Naive B cell (primary cell): ENCODE measurements around the gene ITSN1. TPM values are rescaled to one million over a fixed set of nuclear protein-coding genes. Genes with fewer than 3 reads are reported as not detected.
A peak's percentile ranks its signal among the peaks of the same experiment; 100 is the strongest.
"Not testable (repeated sequence)": the region's sequence is repeated elsewhere in the genome, so short reads cannot be mapped to it uniquely, and the experiment has no call there.

Experiments used
- ATAC-seq, 2 donors: fragments of 150-1000 bp; cut with Tn5 transposase; 2 replicates each; pipeline ENCODE4 v1.10.0; 2021; ENCODE audit warnings: low read depth in 2 of 2, mild to moderate bottlenecking in 2 of 2, moderate library complexity in 2 of 2
- DNase-seq: peaks from one replicate; pipeline ENCODE4 v3.0.0; 2022
- H3K27ac Mint-ChIP-seq, 6 donors: one replicate each; pipeline ENCODE4 v1.8.0; 2020 to 2022; ENCODE audit warnings: mild to moderate bottlenecking in 6 of 6, mixed read lengths in 6 of 6, moderate library complexity in 5 of 6, inconsistent platforms in 2 of 6
- H3K27me3 Mint-ChIP-seq, 3 donors: one replicate each; pipeline ENCODE4 v1.8.0; 2021 to 2022; ENCODE audit warnings: mixed read lengths in 3 of 3, mild to moderate bottlenecking in 1 of 3
- H3K36me3 Mint-ChIP-seq, 2 donors: one replicate each; pipeline ENCODE4 v1.8.0; 2020 to 2022; ENCODE audit warnings: mixed read lengths in 2 of 2, inconsistent platforms in 1 of 2, mild to moderate bottlenecking in 1 of 2
- H3K4me1 Mint-ChIP-seq, 3 donors: one replicate each; pipeline ENCODE4 v1.8.0; 2020 to 2022; ENCODE audit warnings: mixed read lengths in 3 of 3, inconsistent platforms in 1 of 3, mild to moderate bottlenecking in 1 of 3, moderate library complexity in 1 of 3
- H3K4me3 Mint-ChIP-seq, 8 donors: one replicate each; pipeline ENCODE4 v1.8.0; 2020 to 2022; ENCODE audit warnings: mild to moderate bottlenecking in 8 of 8, mixed read lengths in 8 of 8, moderate library complexity in 8 of 8, inconsistent platforms in 2 of 8
- H3K9me3 Mint-ChIP-seq, 7 donors: one replicate each; pipeline ENCODE4 v1.8.0; 2020 to 2022; ENCODE audit warnings: mixed read lengths in 7 of 7, mild to moderate bottlenecking in 5 of 7, inconsistent platforms in 2 of 7, moderate library complexity in 1 of 7
- polyA plus RNA-seq, 6 donors: library from polyadenylated mRNA; unstranded; fragments of 300-500 nt; fragmentation: Illumina TruSeq; gene quantifications; one replicate each; pipeline ENCODE4 v1.2.3, GENCODE V29; 2021; ENCODE audit warnings: low read depth in 6 of 6

The ITSN1 gene
- polyA plus RNA-seq, 6 donors from 2014 or later = 0.12 to 1.4 (median 0.60) TPM; not detected in 1

DNA sequence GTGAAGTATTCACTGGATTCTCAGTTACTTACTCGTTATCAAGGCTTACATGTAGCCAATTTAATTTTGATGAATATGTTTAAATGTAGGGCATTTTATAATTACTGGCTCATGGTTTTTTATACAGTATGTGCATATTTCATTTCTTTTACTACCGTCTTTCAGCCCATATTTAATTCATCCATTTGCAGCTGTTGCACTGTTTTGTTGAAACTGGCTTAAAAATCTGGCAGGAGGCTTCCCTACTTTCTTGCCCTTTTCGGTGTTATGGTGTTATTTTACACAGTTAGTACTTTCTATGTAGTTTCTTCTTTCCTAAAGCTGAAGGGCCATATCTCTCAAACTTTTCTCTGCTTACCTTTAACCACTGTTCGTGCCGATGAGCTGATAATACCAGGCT lies 54.2 kb downstream of the ITSN1 start:
- H3K27me3 Mint-ChIP-seq = peaks cover 5 to 6% (median 6%) of the 10 kb centered on the region in 3 donors
- H3K27ac Mint-ChIP-seq = no peak overlapping the region
- no peaks in the 10 kb centered on the region for H3K36me3 Mint-ChIP-seq
- no peaks in the 10 kb centered on the region for H3K4me1 Mint-ChIP-seq
- ATAC-seq (no peak), DNase-seq (no peak)
- no peaks in the 10 kb centered on the region for H3K9me3 Mint-ChIP-seq
- H3K4me3 Mint-ChIP-seq = no peak overlapping the region

GRCh38 chr21:33698087-33698860 lies 56.0 kb downstream of the ITSN1 start:
- Mint-ChIP-seq H3K27me3 (peaks cover 5 to 6% (median 6%) of the 10 kb centered on the region in 3 donors), H3K36me3 (no peaks in the 10 kb centered on the region), H3K9me3 (no peaks in the 10 kb centered on the region), H3K27ac (no peak overlapping the region), H3K4me3 (no peak overlapping the region), H3K4me1 (no peaks in the 10 kb centered on the region)
- no peak for ATAC-seq
- no peak for DNase-seq

DNA sequence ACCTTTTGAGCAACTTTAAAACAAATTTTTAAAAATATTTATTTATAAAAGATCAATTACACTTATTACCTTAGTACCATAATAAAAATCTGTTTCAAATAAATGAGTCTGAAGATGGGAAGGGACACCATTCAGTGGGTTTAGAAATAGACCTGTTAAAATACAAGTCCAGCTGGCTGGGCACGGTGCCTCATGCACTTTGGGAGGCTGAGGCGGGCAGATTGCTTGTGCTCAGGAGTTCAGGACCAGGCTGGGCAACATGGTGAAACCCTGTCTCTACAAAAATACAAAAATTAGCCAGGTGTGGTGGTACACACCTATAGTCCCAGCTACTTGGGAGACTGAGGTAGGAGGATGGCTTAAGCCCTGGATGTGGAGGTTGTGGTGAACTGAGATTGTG lies 57.0 kb downstream of the ITSN1 start:
- Mint-ChIP-seq H3K4me1 (no peaks in the 10 kb centered on the region), H3K27ac (no peak overlapping the region), H3K9me3 (no peaks in the 10 kb centered on the region), H3K27me3 (peaks cover 5 to 6% (median 6%) of the 10 kb centered on the region in 3 donors), H3K36me3 (no peaks in the 10 kb centered on the region), H3K4me3 (peak overlapping the region in 1 of 8 donors; percentile 33)
- no peak for ATAC-seq
- no peak for DNase-seq

- DNase-seq = no peak
- Mint-ChIP-seq H3K36me3 (no peaks in the 10 kb centered on the region), H3K27ac (no peak overlapping the region), H3K27me3 (peaks cover 5 to 6% (median 6%) of the 10 kb centered on the region in 3 donors), H3K9me3 (no peaks in the 10 kb centered on the region), H3K4me3 (no peak overlapping the region), H3K4me1 (no peaks in the 10 kb centered on the region)
- ATAC-seq = no peak
Measured at GRCh38 chr21:33700491-33700890, 58.2 kb downstream of the ITSN1 start.

DNA sequence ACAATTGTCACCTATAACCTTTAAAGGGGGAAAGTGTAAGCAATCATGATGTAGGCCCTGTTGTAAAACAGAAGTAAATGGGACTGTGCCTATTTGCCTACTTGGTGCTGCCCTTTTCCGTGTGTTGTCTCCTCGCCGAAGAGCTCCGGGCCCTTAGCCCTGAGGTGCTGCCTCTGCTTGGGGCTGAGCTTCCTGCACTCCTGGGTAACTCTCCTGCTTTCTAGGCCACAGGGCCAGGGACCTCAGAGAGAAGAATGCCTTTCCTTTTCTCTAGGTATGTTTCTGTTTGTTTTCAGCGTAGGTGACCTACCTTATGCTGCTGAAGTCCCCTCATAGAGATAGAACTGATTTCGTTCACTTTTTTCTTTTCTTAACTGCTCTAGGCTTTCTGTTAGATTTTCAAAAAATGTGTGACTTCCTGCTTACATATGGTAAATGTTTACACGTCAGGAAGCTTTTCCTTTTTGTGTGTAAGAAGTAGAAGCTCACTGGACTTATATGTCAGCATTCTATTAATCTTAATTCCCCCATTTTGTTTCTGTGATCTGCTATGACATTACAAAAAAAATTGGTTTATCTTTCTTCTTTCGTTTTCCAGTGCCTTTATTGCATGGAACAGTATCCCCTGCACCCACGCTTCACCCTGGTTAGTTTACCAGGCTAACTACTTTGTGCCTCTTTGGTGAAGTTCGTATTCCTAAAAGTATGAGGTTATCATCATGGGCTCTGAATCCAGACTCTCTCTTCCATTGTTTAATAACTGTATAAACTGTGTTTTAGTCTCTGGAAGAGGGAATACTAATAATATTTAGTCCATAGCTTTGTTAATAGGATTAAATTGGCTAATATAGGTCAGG lies 61.7 kb downstream of the ITSN1 start:
- DNase-seq = no peak
- peaks cover 5 to 6% (median 6%) of the 10 kb centered on the region in 3 donors for H3K27me3 Mint-ChIP-seq
- H3K4me3 Mint-ChIP-seq = no peak overlapping the region
- H3K36me3 Mint-ChIP-seq = peaks cover 0 to 4% of the 10 kb centered on the region in 2 donors
- peak overlapping the region in 1 of 6 donors; percentile 63 for H3K27ac Mint-ChIP-seq
- H3K9me3 Mint-ChIP-seq = peaks cover 0 to 16% (median 8%) of the 10 kb centered on the region in 7 donors
- H3K4me1 Mint-ChIP-seq = no peaks in the 10 kb centered on the region
- no peak for ATAC-seq

DNA sequence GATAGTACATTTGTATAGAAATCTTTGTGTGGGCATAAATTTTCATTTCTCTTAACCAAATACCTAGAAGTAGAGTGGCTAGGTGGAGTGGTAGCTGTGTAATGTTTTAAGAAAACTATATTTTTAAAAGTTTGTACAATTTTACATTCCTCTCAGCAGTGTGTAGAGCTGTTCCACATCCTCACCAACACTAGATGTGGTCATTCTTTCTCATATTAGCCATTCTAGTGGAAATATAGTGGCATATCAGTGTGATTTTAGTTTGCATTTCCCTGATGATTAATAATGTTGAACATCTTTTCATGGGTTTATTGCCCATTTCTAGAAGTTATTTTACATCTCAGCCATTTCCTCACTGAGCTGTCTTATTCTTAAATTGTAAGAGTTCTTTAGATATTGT lies 65.5 kb downstream of the ITSN1 start:
- no peak overlapping the region for H3K4me3 Mint-ChIP-seq
- no peak for DNase-seq
- H3K27ac Mint-ChIP-seq = no peak overlapping the region
- peaks cover 0 to 24% (median 16%) of the 10 kb centered on the region in 7 donors for H3K9me3 Mint-ChIP-seq
- H3K36me3 Mint-ChIP-seq = peaks cover 0 to 4% of the 10 kb centered on the region in 2 donors
- no peaks in the 10 kb centered on the region for H3K27me3 Mint-ChIP-seq
- H3K4me1 Mint-ChIP-seq = no peaks in the 10 kb centered on the region
- ATAC-seq = no peak

DNA sequence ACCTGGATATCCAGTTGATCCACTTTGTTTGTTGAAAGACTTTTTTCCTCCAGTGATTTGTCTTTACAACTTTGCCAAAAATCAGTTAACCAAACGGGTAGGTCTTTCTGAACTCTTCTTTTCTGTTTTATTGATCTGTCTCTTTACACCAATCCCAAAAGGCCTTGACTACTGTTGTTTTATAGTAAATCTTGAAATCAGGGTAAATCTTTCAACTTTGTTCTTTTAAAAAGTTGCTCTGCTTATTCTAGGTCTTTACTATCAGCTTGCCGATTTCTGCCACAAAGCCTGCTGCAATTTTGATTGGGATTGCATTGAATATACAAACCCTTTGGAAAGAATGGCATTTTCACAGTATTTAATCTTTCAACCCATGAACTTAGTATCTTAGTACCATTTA lies 66.6 kb downstream of the ITSN1 start:
- no peak for ATAC-seq
- no peak for DNase-seq
- Mint-ChIP-seq H3K27ac (no peak overlapping the region), H3K9me3 (peaks cover 0 to 24% (median 16%) of the 10 kb centered on the region in 7 donors), H3K36me3 (peaks cover 0 to 4% of the 10 kb centered on the region in 2 donors), H3K4me3 (no peak overlapping the region), H3K27me3 (no peaks in the 10 kb centered on the region), H3K4me1 (no peaks in the 10 kb centered on the region)

GRCh38 chr21:33712022-33712803 lies 69.9 kb downstream of the ITSN1 start:
- no peak for DNase-seq
- peaks cover 0 to 24% (median 16%) of the 10 kb centered on the region in 7 donors for H3K9me3 Mint-ChIP-seq
- no peaks in the 10 kb centered on the region for H3K4me1 Mint-ChIP-seq
- no peak for ATAC-seq
- H3K27me3 Mint-ChIP-seq = peaks cover 0 to 6% (median 0%) of the 10 kb centered on the region in 3 donors
- peak overlapping the region in 1 of 8 donors; percentile 38 for H3K4me3 Mint-ChIP-seq
- H3K27ac Mint-ChIP-seq = no peak overlapping the region
- peaks cover 0 to 4% of the 10 kb centered on the region in 2 donors for H3K36me3 Mint-ChIP-seq

GRCh38 chr21:33721081-33721480 lies 78.8 kb downstream of the ITSN1 start:
- Mint-ChIP-seq H3K9me3 (no peaks in the 10 kb centered on the region), H3K36me3 (no peaks in the 10 kb centered on the region)
- no peak for DNase-seq

GRCh38 chr21:33729139-33729538 lies 86.8 kb downstream of the ITSN1 start:
- not testable (repeated sequence) for ATAC-seq, DNase-seq
- H3K27ac Mint-ChIP-seq = peak overlapping the region in 1 of 6 donors; percentile 49

More at GRCh38 chr21:33721081-33721480, 78.8 kb downstream of the ITSN1 start:
- Mint-ChIP-seq H3K4me3 (no peak overlapping the region), H3K27ac (no peak overlapping the region), H3K27me3 (peaks cover 0 to 6% (median 0%) of the 10 kb centered on the region in 3 donors), H3K4me1 (no peaks in the 10 kb centered on the region)
- ATAC-seq = no peak

DNA sequence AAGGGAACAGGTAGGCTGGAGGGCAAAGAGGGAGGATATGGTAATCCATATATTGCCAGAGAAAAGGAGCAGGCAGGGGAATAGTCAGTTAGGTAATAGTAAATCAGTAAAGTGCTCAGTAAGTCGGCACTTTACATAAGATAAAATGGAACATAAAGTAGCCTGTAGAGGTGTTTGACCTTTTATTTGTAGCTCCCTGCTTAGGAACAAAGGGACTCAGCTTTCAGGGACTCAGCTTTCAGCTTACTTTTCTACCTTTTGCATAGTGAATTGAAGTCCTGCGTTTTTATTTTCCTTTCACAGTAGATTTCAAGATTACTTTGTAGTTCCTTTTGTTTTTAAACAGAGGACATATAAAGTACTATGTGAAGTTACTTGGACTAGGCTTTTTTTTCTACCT lies 87.3 kb downstream of the ITSN1 start:
- H3K9me3 Mint-ChIP-seq = no peaks in the 10 kb centered on the region
- H3K4me3 Mint-ChIP-seq = no peak overlapping the region
- no peaks in the 10 kb centered on the region for H3K4me1 Mint-ChIP-seq
- H3K27ac Mint-ChIP-seq = peak overlapping the region in 1 of 6 donors; percentile 49
- H3K36me3 Mint-ChIP-seq = no peaks in the 10 kb centered on the region
- DNase-seq (no peak), ATAC-seq (no peak)
- no peaks in the 10 kb centered on the region for H3K27me3 Mint-ChIP-seq

More at GRCh38 chr21:33729139-33729538, 86.8 kb downstream of the ITSN1 start:
- not testable (repeated sequence) for H3K4me1 Mint-ChIP-seq, H3K9me3 Mint-ChIP-seq, H3K27me3 Mint-ChIP-seq, H3K36me3 Mint-ChIP-seq, H3K4me3 Mint-ChIP-seq

DNA sequence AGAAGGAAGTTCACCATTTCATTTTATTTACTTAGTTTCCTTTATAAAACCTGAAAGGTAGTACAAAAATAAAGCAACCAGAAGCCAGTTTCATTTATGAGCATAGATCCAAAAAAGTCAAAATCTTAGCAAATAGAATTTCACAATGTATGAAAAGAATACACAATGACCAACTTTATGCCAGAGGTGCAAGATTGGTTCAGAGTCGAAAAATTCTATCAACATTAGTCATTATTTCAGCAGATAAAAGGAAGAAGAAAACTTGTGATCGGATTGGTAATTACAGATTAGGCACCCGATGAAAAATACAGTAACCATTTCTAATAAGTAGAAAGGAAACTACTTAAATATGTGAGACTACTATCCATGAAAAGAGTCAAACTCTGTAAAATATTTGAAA lies 89.1 kb downstream of the ITSN1 start:
- Mint-ChIP-seq H3K27ac (peak overlapping the region in 1 of 6 donors; percentile 60), H3K4me1 (no peaks in the 10 kb centered on the region), H3K36me3 (no peaks in the 10 kb centered on the region), H3K9me3 (no peaks in the 10 kb centered on the region), H3K4me3 (no peak overlapping the region), H3K27me3 (no peaks in the 10 kb centered on the region)
- DNase-seq (no peak), ATAC-seq (no peak)

DNA sequence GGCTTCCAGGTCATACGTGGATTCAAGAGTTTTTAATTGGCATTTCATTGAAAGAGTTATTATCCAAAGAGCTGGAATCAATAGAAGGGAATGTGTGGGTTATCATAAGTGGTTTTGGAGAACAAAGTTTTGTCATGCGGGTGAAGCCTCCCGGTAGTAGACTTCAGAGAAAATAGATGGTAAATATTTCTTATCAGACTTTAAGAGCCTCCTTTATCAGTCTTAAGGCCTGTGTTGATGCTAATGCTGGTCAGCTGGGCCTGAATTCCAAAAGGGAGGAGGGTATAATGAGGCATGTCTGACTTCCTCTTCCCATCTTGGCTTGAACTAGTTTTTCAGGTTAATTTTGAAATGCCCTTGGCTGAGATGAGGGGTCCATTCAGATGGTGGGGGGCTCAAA lies 89.7 kb downstream of the ITSN1 start:
- ATAC-seq = no peak
- H3K4me3 Mint-ChIP-seq = no peak overlapping the region
- H3K27me3 Mint-ChIP-seq = no peaks in the 10 kb centered on the region
- H3K9me3 Mint-ChIP-seq = no peaks in the 10 kb centered on the region
- no peak for DNase-seq
- no peaks in the 10 kb centered on the region for H3K4me1 Mint-ChIP-seq
- H3K27ac Mint-ChIP-seq = no peak overlapping the region
- no peaks in the 10 kb centered on the region for H3K36me3 Mint-ChIP-seq
